Type B pancreatic cell (in vitro differentiated cells): ENCODE data around the gene SOAT2. TPM values are rescaled to one million over a fixed set of nuclear protein-coding genes. Genes with fewer than 3 reads are reported as not detected.

Experiments used
- DNase-seq: peaks from one replicate; pipeline ENCODE4 v3.0.0; 2021; ENCODE audit warnings: mixed read lengths; ENCODE audit not compliant: unreplicated experiment; ENCODE audit errors: extremely low spot score
- H3K27ac Mint-ChIP-seq: 2 replicates; pipeline ENCODE4 v1.8.0; 2021; ENCODE audit warnings: mild to moderate bottlenecking, mixed read lengths
- H3K27me3 Mint-ChIP-seq: 2 replicates; pipeline ENCODE4 v1.8.0; 2021; ENCODE audit warnings: mixed read lengths
- H3K36me3 Mint-ChIP-seq: 2 replicates; pipeline ENCODE4 v1.8.0; 2021; ENCODE audit warnings: mixed read lengths
- H3K4me1 Mint-ChIP-seq: one replicate; pipeline ENCODE4 v1.8.0; 2021; ENCODE audit warnings: mixed read lengths; ENCODE audit not compliant: unreplicated experiment
- H3K4me3 Mint-ChIP-seq: 2 replicates; pipeline ENCODE4 v1.8.0; 2021; ENCODE audit warnings: mild to moderate bottlenecking, mixed read lengths
- H3K9me3 Mint-ChIP-seq: 2 replicates; pipeline ENCODE4 v1.8.0; 2021; ENCODE audit warnings: mixed read lengths
- CTCF ChIP-seq: fragments of 200-600 bp; sonication (generic); conservative IDR thresholded peaks from 2 replicates; pipeline ENCODE4 v1.5.0; 2021; ENCODE audit warnings: antibody characterized with exemption, mild to moderate bottlenecking
- microRNA-seq: library from miRNA; unstranded; fragments of <30 nt; microRNA quantifications from one replicate; pipeline ENCODE4, GENCODE V29; 2020
- total RNA-seq: library from RNA; stranded (reverse); gene quantifications from 2 replicates; pipeline ENCODE4 v1.2.1, GENCODE V29; 2021; ENCODE audit warnings: low replicate concordance

The SOAT2 gene
- total RNA-seq, 1 donor from 2014 or later, result 0.97 TPM

GRCh38 chr12:53171725-53172329 is 68.5 kb downstream of the SOAT2 start:
- Mint-ChIP-seq H3K36me3 (peaks cover 14% of the 10 kb centered on the region), H3K27me3 (no peaks in the 10 kb centered on the region), H3K4me3 (no peak overlapping the region), H3K9me3 (no peaks in the 10 kb centered on the region), H3K27ac (no peak overlapping the region), H3K4me1 (peaks cover 18% of the 10 kb centered on the region)
- DNase-seq, result no peak
- no peak for TF ChIP-seq CTCF

- Mint-ChIP-seq H3K4me3 (no peak overlapping the region), H3K9me3 (no peaks in the 10 kb centered on the region), H3K36me3 (peaks cover 12% of the 10 kb centered on the region), H3K27ac (no peak overlapping the region), H3K4me1 (peaks cover 18% of the 10 kb centered on the region), H3K27me3 (no peaks in the 10 kb centered on the region)
- no peak for DNase-seq
- TF ChIP-seq CTCF, result no peak
Measured at GRCh38 chr12:53172352-53172751, 69.1 kb downstream of the SOAT2 start.

GRCh38 chr12:53173085-53173715 is 69.9 kb downstream of the SOAT2 start:
- H3K27ac Mint-ChIP-seq, result peak overlapping the region; percentile 37
- no peaks in the 10 kb centered on the region for H3K9me3 Mint-ChIP-seq
- H3K4me3 Mint-ChIP-seq, result no peak overlapping the region
- peaks cover 18% of the 10 kb centered on the region for H3K4me1 Mint-ChIP-seq
- DNase-seq, result no peak
- no peak for TF ChIP-seq CTCF
- peaks cover 7% of the 10 kb centered on the region for H3K36me3 Mint-ChIP-seq
- no peaks in the 10 kb centered on the region for H3K27me3 Mint-ChIP-seq

Small RNA genes lying within 50 kb of the gene (microRNA-seq; reads per million reads assigned to microRNA genes)
- gene MIR6757, result not detected

Other genes with a start within 250 kb of the SOAT2 start
- gene KRT8, start 198.4 kb upstream of the SOAT2 start, total RNA-seq, result 768 and 2,227 TPM in 2 replicates
- gene KRT18, start 154.4 kb upstream of the SOAT2 start, total RNA-seq, result 480 and 1,293 TPM in 2 replicates
- gene EIF4B, start 97.0 kb upstream of the SOAT2 start, total RNA-seq, result 450 and 521 TPM in 2 replicates
- gene TNS2, start 53.4 kb upstream of the SOAT2 start, total RNA-seq, result 3.5 and 21.8 TPM in 2 replicates
- gene SPRYD3, start 24.1 kb upstream of the SOAT2 start, total RNA-seq, result 22.1 and 43.0 TPM in 2 replicates
- gene IGFBP6, start 5.8 kb upstream of the SOAT2 start, total RNA-seq, result 25.1 and 40.3 TPM in 2 replicates
- gene ZNF740, start 77.2 kb downstream of the SOAT2 start, total RNA-seq, result 49.2 and 72.2 TPM in 2 replicates
- gene CSAD, start 77.4 kb downstream of the SOAT2 start, total RNA-seq, result 30.6 and 49.3 TPM in 2 replicates
- gene ITGB7, start 103.8 kb downstream of the SOAT2 start, total RNA-seq, result 3.2 and 4.2 TPM in 2 replicates
- gene RARG, start 128.7 kb downstream of the SOAT2 start, total RNA-seq, result 74.5 and 89.9 TPM in 2 replicates
- gene ESPL1, start 164.8 kb downstream of the SOAT2 start, total RNA-seq, result 35.1 and 50.0 TPM in 2 replicates
- 316 and 336 TPM in 2 replicates for gene PFDN5, start 192.1 kb downstream of the SOAT2 start, total RNA-seq
- 44.3 and 58.6 TPM in 2 replicates for gene MYG1, start 196.2 kb downstream of the SOAT2 start, total RNA-seq
- gene AAAS, start 218.1 kb downstream of the SOAT2 start, total RNA-seq, result 54.7 and 75.4 TPM in 2 replicates
- 0.22 TPM in 1 of 2 replicates, not detected in the other for gene SP7, start 232.9 kb downstream of the SOAT2 start, total RNA-seq